NCI-H2171 treated with DMSO at 0.1 percent for 48 hours (cell line): ENCODE measurements around the gene RHOXF2.

Experiments
- DNase-seq: peaks from one replicate; lab custom pipeline; 2025; lab: John Stamatoyannopoulos, UW

RHOXF2 gene

DNA sequence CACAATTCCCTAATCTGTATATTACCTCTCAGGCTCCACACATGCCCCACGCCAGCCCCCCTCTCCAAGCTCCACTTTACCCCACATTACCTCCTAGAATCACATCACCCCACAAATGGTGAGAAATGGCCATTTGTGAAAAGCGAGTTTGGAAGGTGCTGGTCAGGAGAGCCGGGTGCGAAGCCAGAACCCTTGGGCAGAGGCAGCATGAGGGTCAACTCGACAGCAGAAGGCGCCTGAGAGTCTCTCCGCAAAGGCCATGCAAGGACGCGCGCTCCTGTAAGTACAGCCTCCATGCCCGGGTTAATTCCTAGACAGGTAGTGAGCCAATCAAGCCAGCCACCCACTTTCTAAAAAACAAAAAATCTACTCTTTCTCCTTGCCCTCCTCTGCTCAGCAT lies 42.4 kb downstream of the RHOXF2 start:
- no peak for DNase-seq

DNA sequence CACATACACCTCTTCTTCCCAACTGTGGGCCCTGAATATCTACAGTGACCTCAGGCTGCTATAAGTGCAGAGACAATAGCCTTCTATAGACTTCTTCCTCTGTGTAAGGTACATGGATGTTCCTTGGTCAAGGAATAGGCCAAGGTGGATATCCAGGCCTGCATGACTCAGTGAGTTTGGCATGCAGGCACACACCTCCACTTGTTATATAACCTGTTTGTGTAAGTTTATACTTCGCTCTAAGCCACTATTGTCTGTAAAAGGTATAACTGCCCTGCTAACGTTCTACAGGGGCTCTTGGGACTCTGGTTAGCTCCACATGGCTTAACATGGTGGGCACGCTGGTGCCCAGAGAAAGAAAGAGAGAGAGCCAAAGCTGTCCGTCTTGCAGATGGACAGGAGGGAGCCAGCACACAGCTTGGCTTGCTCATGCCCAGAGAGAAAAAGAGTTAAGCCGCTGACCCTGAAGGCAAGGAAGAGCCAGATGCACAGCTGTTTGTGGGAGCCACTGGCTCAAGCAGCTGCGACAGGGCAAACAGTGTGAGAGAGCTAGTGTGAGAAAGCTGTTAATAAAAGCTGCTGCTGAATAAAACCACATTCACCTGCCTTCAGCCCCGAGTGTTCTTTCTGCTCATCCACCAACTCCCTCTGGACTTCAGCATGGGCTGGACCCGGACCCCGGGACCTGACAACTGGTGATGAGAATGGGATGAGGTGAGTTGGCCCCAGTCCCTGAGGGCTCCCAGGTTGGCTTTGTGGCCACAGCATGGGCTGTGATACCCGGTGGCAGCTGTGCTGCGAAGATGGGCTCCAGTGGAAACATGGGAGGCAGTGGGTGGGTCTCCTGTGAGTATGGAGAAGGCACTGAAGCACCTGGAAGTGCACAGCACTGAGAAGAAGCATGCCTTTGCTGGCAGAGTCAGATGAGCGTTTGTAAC lies 47.7 kb downstream of the RHOXF2 start:
- DNase-seq: no peak

DNA sequence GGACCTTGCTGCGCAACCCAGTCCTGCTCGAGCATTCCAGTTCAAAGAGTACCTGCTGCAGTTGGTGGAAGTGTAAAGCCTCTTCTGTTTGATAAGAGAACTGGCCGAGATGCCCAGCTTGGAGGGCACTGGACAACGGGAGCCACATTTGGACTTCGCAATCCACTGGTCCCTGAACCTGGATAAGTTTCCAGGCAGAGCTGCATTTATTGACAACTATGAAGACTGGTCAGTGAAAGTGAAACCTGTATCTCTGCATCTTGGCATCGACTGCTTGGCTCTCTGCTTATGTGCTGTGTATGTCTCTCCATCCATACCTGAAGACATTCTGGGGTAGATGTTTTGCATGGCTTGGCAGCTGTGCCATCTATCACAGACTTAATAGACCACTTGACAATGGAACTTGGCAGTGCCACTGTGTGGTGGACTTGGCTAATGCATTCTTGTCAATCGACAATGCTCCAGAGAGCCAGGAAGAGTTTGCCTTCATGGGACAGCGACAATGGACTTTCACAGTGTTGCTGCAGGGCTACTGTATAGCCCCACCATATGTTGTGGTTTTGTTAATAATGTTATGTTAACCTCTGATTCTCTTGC lies 48.7 kb downstream of the RHOXF2 start:
- no peak for DNase-seq

DNA sequence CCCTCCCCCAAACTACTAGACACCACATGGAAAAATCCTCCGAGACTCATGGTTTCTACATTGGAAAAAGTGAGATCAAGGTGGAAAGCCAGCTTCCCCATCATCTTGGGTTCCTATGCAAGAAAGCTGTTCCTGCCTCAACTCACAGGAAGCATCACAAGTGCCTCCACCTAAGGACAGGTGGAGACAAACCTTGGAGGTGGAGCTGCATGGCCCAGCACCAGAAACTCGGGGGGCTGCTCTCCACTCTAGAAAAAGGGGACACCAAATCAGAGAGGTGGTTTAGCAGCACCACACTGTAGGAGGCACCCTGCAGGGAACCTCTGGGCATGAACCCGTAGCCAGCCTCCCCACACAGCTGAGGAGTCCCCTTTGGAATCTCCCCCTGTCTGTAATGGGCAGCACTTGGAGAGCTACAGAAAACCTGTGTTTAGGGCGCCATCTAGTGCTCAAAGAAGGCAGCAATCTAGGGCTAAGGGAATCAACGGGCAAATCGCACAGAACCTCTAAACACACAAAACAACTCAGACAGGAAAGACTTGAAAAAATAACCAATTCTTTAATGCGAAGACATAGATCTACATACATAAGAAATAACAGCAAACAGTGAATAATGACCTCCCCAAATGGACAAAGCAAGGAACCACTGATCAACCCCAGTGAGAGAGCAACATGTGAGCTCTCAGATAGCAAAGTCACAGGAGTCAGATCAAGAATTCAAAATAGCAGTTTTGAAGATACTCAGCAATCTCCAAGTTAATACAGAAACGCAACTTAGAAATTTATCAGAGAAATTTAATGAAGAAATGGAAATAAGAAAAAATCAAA lies 55.2 kb downstream of the RHOXF2 start:
- DNase-seq: peak; percentile 35
